ENCODE results near the gene MME. TPM values are rescaled to one million over a fixed set of nuclear protein-coding genes. Genes with fewer than 3 reads are reported as not detected.

The MME gene
- total and polyA plus RNA-seq, 2 donors (not counting 1 experiment from before 2014, with no cell fraction given) = 137 to 451 TPM

DNA sequence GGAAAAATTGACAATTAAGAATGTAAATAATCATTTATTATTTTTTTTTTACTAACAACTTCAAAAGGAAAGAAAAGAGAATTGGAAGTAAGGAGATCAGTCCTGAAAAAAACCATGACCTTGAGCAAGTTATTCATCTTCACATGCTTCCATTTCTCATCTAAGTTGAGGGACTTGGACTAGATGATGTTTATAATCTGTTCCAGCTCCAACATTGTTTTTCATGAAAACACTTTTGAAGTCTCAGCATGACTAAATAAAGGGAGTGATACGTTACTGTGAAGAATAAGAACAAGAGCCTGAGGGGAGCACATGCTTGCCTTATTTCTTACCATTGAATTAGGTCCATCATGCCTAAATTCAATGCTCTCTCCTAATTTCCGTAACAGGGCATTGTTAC lies 117.7 kb downstream of the MME start:
- TF ChIP-seq, protein P1, sequence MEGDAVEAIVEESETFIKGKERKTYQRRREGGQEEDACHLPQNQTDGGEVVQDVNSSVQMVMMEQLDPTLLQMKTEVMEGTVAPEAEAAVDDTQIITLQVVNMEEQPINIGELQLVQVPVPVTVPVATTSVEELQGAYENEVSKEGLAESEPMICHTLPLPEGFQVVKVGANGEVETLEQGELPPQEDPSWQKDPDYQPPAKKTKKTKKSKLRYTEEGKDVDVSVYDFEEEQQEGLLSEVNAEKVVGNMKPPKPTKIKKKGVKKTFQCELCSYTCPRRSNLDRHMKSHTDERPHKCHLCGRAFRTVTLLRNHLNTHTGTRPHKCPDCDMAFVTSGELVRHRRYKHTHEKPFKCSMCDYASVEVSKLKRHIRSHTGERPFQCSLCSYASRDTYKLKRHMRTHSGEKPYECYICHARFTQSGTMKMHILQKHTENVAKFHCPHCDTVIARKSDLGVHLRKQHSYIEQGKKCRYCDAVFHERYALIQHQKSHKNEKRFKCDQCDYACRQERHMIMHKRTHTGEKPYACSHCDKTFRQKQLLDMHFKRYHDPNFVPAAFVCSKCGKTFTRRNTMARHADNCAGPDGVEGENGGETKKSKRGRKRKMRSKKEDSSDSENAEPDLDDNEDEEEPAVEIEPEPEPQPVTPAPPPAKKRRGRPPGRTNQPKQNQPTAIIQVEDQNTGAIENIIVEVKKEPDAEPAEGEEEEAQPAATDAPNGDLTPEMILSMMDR (conservative IDR thresholded peaks at IDR 0.05 in 1 of 2, IDR thresholded peaks at IDR 0.05 in 1 of 2; ENCODE audit: low read depth in 1 of 2, low read length in 2 of 2) = no peak
- no peak for TF ChIP-seq EZH2 (IDR thresholded peaks at IDR 0.05; ENCODE audit: low read length, missing control alignments)
- no peaks in the 10 kb centered on the region for H3K4me1 ChIP-seq (ENCODE audit: control insufficient read depth, extremely low read depth, insufficient read depth, low read length)
- H3K4me3 ChIP-seq (replicated peaks in 1 of 4; ENCODE audit: control extremely low read depth in 1 of 4, insufficient read depth in 1 of 4, low read depth in 3 of 4, low read length in 4 of 4) = no peak overlapping the region

DNA sequence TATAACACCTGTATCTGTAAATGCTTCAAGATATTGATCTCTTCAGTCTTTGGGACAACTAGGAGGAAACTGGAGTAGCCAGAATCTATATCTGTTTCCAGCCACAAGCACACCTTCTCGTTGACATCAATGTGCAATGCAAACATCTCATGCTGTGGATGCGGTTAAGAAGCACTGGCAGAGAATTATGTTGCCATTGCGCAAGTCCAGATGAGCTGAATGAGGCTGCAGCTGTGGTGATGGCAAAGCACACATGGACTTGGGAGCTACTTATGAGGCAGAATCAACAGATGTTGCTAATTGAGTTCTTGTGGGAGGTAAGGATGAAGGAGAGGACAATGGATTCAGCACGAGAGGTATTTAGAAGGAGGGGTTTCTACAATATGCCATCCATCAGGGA lies 122.5 kb downstream of the MME start:
- Histone ChIP-seq H3K27me3 (ENCODE audit: control insufficient read depth, insufficient read depth, low read length) (no peaks in the 10 kb centered on the region), H3K79me2 (ENCODE audit: control insufficient read depth, insufficient read depth, low read length) (no peaks in the 10 kb centered on the region), H3K4me2 (ENCODE audit: extremely low read depth, insufficient read depth, low read length) (no peak overlapping the region), H3K27ac (ENCODE audit: insufficient read depth, low read length) (no peak overlapping the region), H3K9me3 (ENCODE audit: control insufficient read depth, insufficient read depth, low read depth, low read length) (no peaks in the 10 kb centered on the region), H2AFZ (ENCODE audit: low read length) (no peak overlapping the region), H4K20me1 (ENCODE audit: control insufficient read depth, extremely low read depth, insufficient read depth, low read length) (no peaks in the 10 kb centered on the region), H3K4me3 (replicated peaks in 1 of 4; ENCODE audit: control extremely low read depth in 1 of 4, insufficient read depth in 1 of 4, low read depth in 3 of 4, low read length in 4 of 4) (no peak overlapping the region), H3K36me3 (ENCODE audit: control insufficient read depth, insufficient read depth, low read length) (no peaks in the 10 kb centered on the region), H3K4me1 (ENCODE audit: control insufficient read depth, extremely low read depth, insufficient read depth, low read length) (no peaks in the 10 kb centered on the region), H3K9ac (ENCODE audit: insufficient read depth, low read length) (no peak overlapping the region)
- DNase-seq (ENCODE audit: low read depth in 2 of 2) = peak in 1 of 2 donors; percentile 89
- TF ChIP-seq, protein P1 (conservative IDR thresholded peaks at IDR 0.05 in 1 of 2, IDR thresholded peaks at IDR 0.05 in 1 of 2; ENCODE audit: low read depth in 1 of 2, low read length in 2 of 2) = no peak
- no peak for TF ChIP-seq EZH2 (IDR thresholded peaks at IDR 0.05; ENCODE audit: low read length, missing control alignments)

More for the DNA sequence above, 117.7 kb downstream of the MME start:
- no peak for DNase-seq (ENCODE audit: low read depth in 2 of 2)
- no peak overlapping the region for H3K4me2 ChIP-seq (ENCODE audit: extremely low read depth, insufficient read depth, low read length)
- no peaks in the 10 kb centered on the region for H3K27me3 ChIP-seq (ENCODE audit: control insufficient read depth, insufficient read depth, low read length)
- no peaks in the 10 kb centered on the region for H3K79me2 ChIP-seq (ENCODE audit: control insufficient read depth, insufficient read depth, low read length)
- H2AFZ ChIP-seq (ENCODE audit: low read length) = no peak overlapping the region
- H3K9me3 ChIP-seq (ENCODE audit: control insufficient read depth, insufficient read depth, low read depth, low read length) = no peaks in the 10 kb centered on the region
- H3K27ac ChIP-seq (ENCODE audit: insufficient read depth, low read length) = no peak overlapping the region
- H3K36me3 ChIP-seq (ENCODE audit: control insufficient read depth, insufficient read depth, low read length) = no peaks in the 10 kb centered on the region
- H4K20me1 ChIP-seq (ENCODE audit: control insufficient read depth, extremely low read depth, insufficient read depth, low read length) = no peaks in the 10 kb centered on the region
- H3K9ac ChIP-seq (ENCODE audit: insufficient read depth, low read length) = no peak overlapping the region

DNA sequence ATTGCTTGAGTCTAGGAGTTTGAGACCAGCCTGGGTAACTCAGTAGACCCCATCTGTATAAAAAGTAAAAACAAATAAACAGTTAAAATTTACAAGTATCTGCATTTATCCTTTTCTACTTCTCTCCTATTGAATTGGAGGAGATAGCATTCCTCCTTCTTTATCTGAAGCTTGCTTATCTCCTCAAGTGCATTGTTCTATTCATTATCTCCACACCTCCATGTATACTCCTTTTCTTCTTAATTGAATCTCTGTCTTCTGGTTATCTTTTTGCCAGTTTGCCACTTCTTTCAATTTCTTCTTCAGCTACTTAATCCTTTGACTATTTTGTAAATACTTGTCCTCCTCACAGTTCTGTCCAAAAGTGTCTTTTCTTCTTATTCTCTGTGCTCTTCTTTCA lies 124.7 kb downstream of the MME start:
- Histone ChIP-seq H3K36me3 (ENCODE audit: control insufficient read depth, insufficient read depth, low read length) (no peaks in the 10 kb centered on the region), H3K4me1 (ENCODE audit: control insufficient read depth, extremely low read depth, insufficient read depth, low read length) (no peaks in the 10 kb centered on the region), H3K79me2 (ENCODE audit: control insufficient read depth, insufficient read depth, low read length) (no peaks in the 10 kb centered on the region), H3K27ac (ENCODE audit: insufficient read depth, low read length) (no peak overlapping the region), H3K27me3 (ENCODE audit: control insufficient read depth, insufficient read depth, low read length) (no peaks in the 10 kb centered on the region), H4K20me1 (ENCODE audit: control insufficient read depth, extremely low read depth, insufficient read depth, low read length) (no peaks in the 10 kb centered on the region), H2AFZ (ENCODE audit: low read length) (no peak overlapping the region), H3K4me3 (replicated peaks in 1 of 4; ENCODE audit: control extremely low read depth in 1 of 4, insufficient read depth in 1 of 4, low read depth in 3 of 4, low read length in 4 of 4) (no peak overlapping the region), H3K9me3 (ENCODE audit: control insufficient read depth, insufficient read depth, low read depth, low read length) (no peaks in the 10 kb centered on the region), H3K9ac (ENCODE audit: insufficient read depth, low read length) (no peak overlapping the region), H3K4me2 (ENCODE audit: extremely low read depth, insufficient read depth, low read length) (no peak overlapping the region)
- no peak for DNase-seq (ENCODE audit: low read depth in 2 of 2)
- TF ChIP-seq, protein P1 (conservative IDR thresholded peaks at IDR 0.05 in 1 of 2, IDR thresholded peaks at IDR 0.05 in 1 of 2; ENCODE audit: low read depth in 1 of 2, low read length in 2 of 2) = no peak
- no peak for TF ChIP-seq EZH2 (IDR thresholded peaks at IDR 0.05; ENCODE audit: low read length, missing control alignments)

Measured in fibroblast of lung (primary cell).